ENCODE results near the gene SEL1L2.

Gene SEL1L2

GRCh38 chr20:13809855-13810254 is 180.6 kb downstream of the SEL1L2 start:
- ChIA-PET POLR2A (no interaction called here), CTCF (interaction anchor here (2.0 kb wide), 1 partner anchor 10 kb away, joined by 10 read pairs; no protein-coding TSS in a partner anchor)

GRCh38 chr20:13809373-13809772 is 181.0 kb downstream of the SEL1L2 start:
- ChIA-PET CTCF (interaction anchor here (2.0 kb wide), 1 partner anchor 11 kb away, joined by 10 read pairs; no protein-coding TSS in a partner anchor), POLR2A (no interaction called here)
- no peaks in the 10 kb centered on the region for H3K9me3 ChIP-seq (ENCODE audit: control insufficient read depth, insufficient read depth, low read depth, low read length)
- peaks cover 56 to 95% of the 10 kb centered on the region in 2 experiments for H3K36me3 ChIP-seq (ENCODE audit: control insufficient read depth in 2 of 2, insufficient read depth in 1 of 2, low read length in 2 of 2)
- no peak overlapping the region for H3K4me3 ChIP-seq (ENCODE audit: low read depth, low read length)
- no peak overlapping the region for H3K27ac ChIP-seq (ENCODE audit: extremely low read depth, low read depth, low read length)
- TF ChIP-seq ZNF501 (tag by site-specific recombination; IDR thresholded peaks at IDR 0.05), result no peak
- TF ChIP-seq ZBTB8A (tag by site-specific recombination; IDR thresholded peaks at IDR 0.05), result no peak
- no peak for TF ChIP-seq ZFP41 (tag by site-specific recombination; IDR thresholded peaks at IDR 0.05; ENCODE audit: borderline replicate concordance)
- TF ChIP-seq ZNF157 (tag by site-specific recombination; IDR thresholded peaks at IDR 0.05), result no peak
- TF ChIP-seq CTCF (tag by site-specific recombination; IDR thresholded peaks at IDR 0.05), result no peak
- no peak for TF ChIP-seq BCL11B (tag by site-specific recombination; IDR thresholded peaks at IDR 0.05; ENCODE audit: low read depth)
- no peak for TF ChIP-seq ZSCAN23 (tag by site-specific recombination; IDR thresholded peaks at IDR 0.05)
- no peaks in the 10 kb centered on the region for H3K4me1 ChIP-seq (ENCODE audit: control insufficient read depth, insufficient read depth, low read length)

More at GRCh38 chr20:13809855-13810254, 180.6 kb downstream of the SEL1L2 start:
- H3K4me3 ChIP-seq (ENCODE audit: low read depth, low read length), result no peak overlapping the region
- no peak for TF ChIP-seq ZBTB21 (tag by site-specific recombination; IDR thresholded peaks at IDR 0.05)
- TF ChIP-seq ZBTB7A (tag by site-specific recombination; IDR thresholded peaks at IDR 0.05; ENCODE audit: low read depth), result no peak
- TF ChIP-seq ZNF19 (tag by site-specific recombination; IDR thresholded peaks at IDR 0.05; ENCODE audit: low read depth), result no peak
- no peak for TF ChIP-seq ZNF335 (tag by site-specific recombination; conservative IDR thresholded peaks at IDR 0.05)
- TF ChIP-seq ZNF148 (tag by site-specific recombination; IDR thresholded peaks at IDR 0.05; ENCODE audit: borderline replicate concordance), result no peak
- TF ChIP-seq ZNF292 (tag by site-specific recombination; IDR thresholded peaks at IDR 0.05; ENCODE audit: borderline replicate concordance, low read depth), result no peak
- TF ChIP-seq ZNF398 (tag by site-specific recombination; IDR thresholded peaks at IDR 0.05), result no peak
- no peak for TF ChIP-seq IKZF3 (tag by site-specific recombination; IDR thresholded peaks at IDR 0.05)
- no peak for TF ChIP-seq ZNF114 (tag by site-specific recombination; IDR thresholded peaks at IDR 0.05)
- no peak for TF ChIP-seq ZNF311 (tag by site-specific recombination; IDR thresholded peaks at IDR 0.05; ENCODE audit: borderline replicate concordance)
- TF ChIP-seq ZNF18 (tag by site-specific recombination; IDR thresholded peaks at IDR 0.05), result no peak
- TF ChIP-seq ZNF423 (tag by site-specific recombination; IDR thresholded peaks at IDR 0.05), result no peak
- H3K9me3 ChIP-seq (ENCODE audit: control insufficient read depth, insufficient read depth, low read depth, low read length), result no peaks in the 10 kb centered on the region
- peaks cover 57 to 95% of the 10 kb centered on the region in 2 experiments for H3K36me3 ChIP-seq (ENCODE audit: control insufficient read depth in 2 of 2, insufficient read depth in 1 of 2, low read length in 2 of 2)
- H3K27ac ChIP-seq (ENCODE audit: extremely low read depth, low read depth, low read length), result no peak overlapping the region
- no peaks in the 10 kb centered on the region for H3K4me1 ChIP-seq (ENCODE audit: control insufficient read depth, insufficient read depth, low read length)
